GM12891 (cell line): ENCODE measurements around the gene CASTOR1.

ENCODE experiments used
- PAX5 ChIP-seq: IDR thresholded peaks from 2 replicates; pipeline ENCODE4 v1.6.1; 2011; ENCODE audit warnings: low read length, moderate library complexity, mild to moderate bottlenecking; ENCODE audit not compliant: insufficient read depth, severe bottlenecking
- POLR2A ChIP-seq: IDR thresholded peaks from 2 replicates; pipeline ENCODE4 v1.6.1; 2011; ENCODE audit warnings: low read depth, low read length, control low read depth
- POLR2AphosphoS5 ChIP-seq: IDR thresholded peaks from 2 replicates; pipeline ENCODE4 v1.6.1; 2011; ENCODE audit warnings: low read depth, low read length, control low read depth

DNA sequence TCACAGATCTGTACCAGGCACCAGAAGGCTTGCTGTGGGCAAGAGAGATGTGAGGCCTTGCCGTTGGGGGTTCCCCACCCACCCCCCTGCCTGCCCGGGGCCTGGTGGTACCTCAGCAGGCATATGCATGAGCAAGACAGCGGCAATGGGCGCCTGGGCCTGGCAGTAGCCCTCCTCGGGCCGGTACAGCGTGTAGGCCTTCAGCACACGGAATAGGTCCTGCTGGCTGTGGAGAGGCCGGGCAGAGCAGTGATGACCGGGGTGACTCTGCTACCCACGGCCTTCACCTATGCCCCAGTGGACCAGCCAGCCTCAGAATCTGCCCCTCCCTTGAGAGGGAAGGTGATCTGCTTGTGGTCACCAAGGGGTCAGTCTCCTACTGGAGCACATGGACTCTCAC, 5.5 kb upstream of the CASTOR1 start:
- no peak for TF ChIP-seq POLR2AphosphoS5
- TF ChIP-seq POLR2A, result no peak
- TF ChIP-seq PAX5, result no peak
